Measurements from ENCODE around the gene TBXAS1. TPM values are rescaled to one million over a fixed set of nuclear protein-coding genes. Genes with fewer than 3 reads are reported as not detected.

Gene TBXAS1
- total and polyA plus RNA-seq, 2 experiments from 2014 or later, result 1.3 TPM; not detected in 1

DNA sequence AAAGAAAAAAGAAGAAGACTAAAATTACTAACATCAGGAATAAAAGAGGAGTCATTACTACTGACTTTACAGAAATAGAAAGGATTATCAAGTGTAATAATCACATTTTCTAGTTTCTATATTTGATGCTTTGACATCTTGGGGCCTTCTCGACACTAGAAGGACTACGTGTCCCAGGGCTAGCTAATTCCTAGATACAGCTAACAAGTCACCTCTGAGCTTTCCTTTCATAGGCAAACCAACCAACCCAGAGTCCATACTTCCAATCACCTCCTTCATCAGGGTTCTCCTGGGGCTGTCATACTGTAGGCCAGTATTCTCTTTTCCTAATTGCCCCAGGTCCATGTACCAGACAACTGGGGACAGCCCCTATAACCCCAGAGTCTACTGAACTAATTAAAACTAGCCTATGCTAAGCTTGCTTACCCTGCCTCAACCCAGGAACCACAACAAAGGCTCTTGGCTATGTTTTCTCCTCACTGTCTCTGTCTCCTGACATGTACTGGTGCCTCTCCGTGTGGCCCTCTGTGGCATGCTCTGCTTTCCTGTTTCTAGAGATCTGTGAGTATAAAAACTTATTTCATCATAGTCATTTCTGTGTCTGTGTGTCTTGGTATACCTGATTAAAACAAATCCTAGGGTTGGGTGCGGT, 240.4 kb downstream of the TBXAS1 start:
- Mint-ChIP-seq H3K9me3 (peaks cover 17% of the 10 kb centered on the region), H3K4me3 (no peak overlapping the region), H3K27ac (no peak overlapping the region), H3K27me3 (ENCODE audit: insufficient read depth, low read depth, poor library complexity) (no peaks in the 10 kb centered on the region), H3K36me3 (ENCODE audit: low read depth) (peaks cover 9% of the 10 kb centered on the region; the same call in 2 of the 3 replicates), H3K4me1 (peaks cover 3% of the 10 kb centered on the region; the same call in 1 of the 3 replicates)
- peaks cover 4% of the 10 kb centered on the region; the same call in 1 of the 2 replicates for H3K27me3 ChIP-seq (ENCODE audit: insufficient read depth)
- no peaks in the 10 kb centered on the region; the same call in 1 of the 2 replicates for H3K36me3 ChIP-seq (ENCODE audit: insufficient read depth)
- ATAC-seq (no peak), DNase-seq (ENCODE audit: low spot score) (no peak)
- no peaks in the 10 kb centered on the region for H3K9me2 ChIP-seq (ENCODE audit: insufficient read depth)
- no peak overlapping the region for H3K27ac ChIP-seq (ENCODE audit: low read depth)
- H3K4me2 ChIP-seq, result no peak overlapping the region
- no peaks in the 10 kb centered on the region for H3K79me2 ChIP-seq (replicated peaks; ENCODE audit: insufficient read depth)
- peaks cover 8% of the 10 kb centered on the region; the same call in 1 of the 2 replicates for H3K4me1 ChIP-seq (ENCODE audit: insufficient read depth)
- H3F3A ChIP-seq (replicated peaks; ENCODE audit: low read depth), result no peaks in the 10 kb centered on the region
- H2AFZ ChIP-seq, result no peak overlapping the region
- TF ChIP-seq ZNF331 (CRISPR knock-in tag; IDR thresholded peaks at IDR 0.05; ENCODE audit: low read depth) (no peak), NANOG (IDR thresholded peaks at IDR 0.05; ENCODE audit: borderline replicate concordance) (no peak), STAT1 (IDR thresholded peaks at IDR 0.05; ENCODE audit: unreplicated experiment) (no peak), EZH2 (IDR thresholded peaks at IDR 0.05; ENCODE audit: low read depth, unreplicated experiment) (no peak), EZH2phosphoT487 (IDR thresholded peaks at IDR 0.05; ENCODE audit: unreplicated experiment) (no peak), CREB1 (CRISPR knock-in tag; IDR thresholded peaks at IDR 0.05; ENCODE audit: low read depth) (no peak)
- no peaks in the 10 kb centered on the region for H4K20me1 ChIP-seq (replicated peaks; ENCODE audit: insufficient read depth)
- no peak overlapping the region for H3K4me3 ChIP-seq

Other genes starting within 250 kb of the TBXAS1 start
- gene HIPK2, start 51.3 kb upstream of the TBXAS1 start, total RNA-seq (2014; rRNA removed; shearing (Covaris generic)), result 13.8 and 16.9 TPM in 2 replicates
- 5.9 and 7.3 TPM in 2 replicates for gene HIPK2, start 51.3 kb upstream of the TBXAS1 start, polyA plus RNA-seq (2016; fragmentation: Nextera tagmentation; extraction: Ambion mirVana)
- 7.8 and 10.3 TPM in 2 replicates for gene PARP12, start 233.7 kb downstream of the TBXAS1 start, total RNA-seq (2014; rRNA removed; shearing (Covaris generic))
- gene PARP12, start 233.7 kb downstream of the TBXAS1 start, polyA plus RNA-seq (2016; fragmentation: Nextera tagmentation; extraction: Ambion mirVana), result 2.7 and 3.7 TPM in 2 replicates